ENCODE results near the gene TRPM2. TPM values are rescaled to one million over a fixed set of nuclear protein-coding genes. Genes with fewer than 3 reads are reported as not detected.

Gene TRPM2
- polyA plus RNA-seq, 3 donors: 0.81 to 1.4 (median 1.2) TPM

DNA sequence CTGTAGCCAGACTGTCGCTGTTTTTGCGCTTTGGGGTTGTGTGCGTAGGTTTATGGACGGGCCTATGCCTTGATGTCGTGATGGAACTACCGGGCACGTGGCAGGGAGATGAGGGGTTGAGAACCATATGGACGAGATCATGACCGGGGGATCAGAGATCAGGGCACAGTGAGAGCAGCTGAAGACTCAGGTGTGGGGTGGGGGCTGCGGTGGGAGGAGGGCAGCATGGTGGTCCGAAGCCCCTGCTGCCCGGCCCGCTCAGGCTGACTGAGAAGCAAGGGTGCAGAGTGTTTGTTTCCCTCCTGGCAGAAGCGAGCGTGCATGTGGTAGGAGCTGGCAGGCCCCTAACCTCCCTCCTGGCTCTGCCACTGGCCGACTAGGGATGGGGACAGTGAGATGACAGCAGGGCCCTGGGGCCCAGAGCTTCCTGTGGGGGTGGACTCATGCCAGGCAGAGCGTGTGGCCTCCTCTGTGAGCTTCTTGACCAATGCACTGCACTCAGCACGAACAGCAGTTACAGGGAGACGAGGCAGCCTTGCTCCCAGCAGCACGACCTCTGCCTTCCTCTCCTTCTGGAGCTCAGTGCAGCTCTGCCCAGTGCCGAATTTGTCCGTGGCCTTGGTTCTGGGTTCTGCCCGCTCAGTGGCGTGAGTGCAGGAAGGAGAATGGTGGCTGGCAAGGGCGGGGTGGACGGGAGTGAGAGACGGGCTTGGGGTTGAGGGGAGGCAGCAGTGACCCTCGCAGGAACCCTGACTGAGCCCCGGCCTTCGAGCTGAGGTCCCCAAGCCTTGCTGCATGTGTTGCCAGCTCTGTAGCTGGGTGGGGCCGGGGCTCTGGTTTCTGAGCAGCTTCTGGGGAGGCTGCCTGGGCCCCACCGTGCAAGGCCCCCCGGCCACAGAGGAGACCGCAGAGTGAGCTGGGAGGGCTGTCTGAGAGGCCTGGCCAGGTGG lies 79.7 kb downstream of the TRPM2 start:
- DNase-seq (ENCODE audit: extremely low read depth in 1 of 11, low read depth in 9 of 11, low spot score in 4 of 11): no peak

DNA sequence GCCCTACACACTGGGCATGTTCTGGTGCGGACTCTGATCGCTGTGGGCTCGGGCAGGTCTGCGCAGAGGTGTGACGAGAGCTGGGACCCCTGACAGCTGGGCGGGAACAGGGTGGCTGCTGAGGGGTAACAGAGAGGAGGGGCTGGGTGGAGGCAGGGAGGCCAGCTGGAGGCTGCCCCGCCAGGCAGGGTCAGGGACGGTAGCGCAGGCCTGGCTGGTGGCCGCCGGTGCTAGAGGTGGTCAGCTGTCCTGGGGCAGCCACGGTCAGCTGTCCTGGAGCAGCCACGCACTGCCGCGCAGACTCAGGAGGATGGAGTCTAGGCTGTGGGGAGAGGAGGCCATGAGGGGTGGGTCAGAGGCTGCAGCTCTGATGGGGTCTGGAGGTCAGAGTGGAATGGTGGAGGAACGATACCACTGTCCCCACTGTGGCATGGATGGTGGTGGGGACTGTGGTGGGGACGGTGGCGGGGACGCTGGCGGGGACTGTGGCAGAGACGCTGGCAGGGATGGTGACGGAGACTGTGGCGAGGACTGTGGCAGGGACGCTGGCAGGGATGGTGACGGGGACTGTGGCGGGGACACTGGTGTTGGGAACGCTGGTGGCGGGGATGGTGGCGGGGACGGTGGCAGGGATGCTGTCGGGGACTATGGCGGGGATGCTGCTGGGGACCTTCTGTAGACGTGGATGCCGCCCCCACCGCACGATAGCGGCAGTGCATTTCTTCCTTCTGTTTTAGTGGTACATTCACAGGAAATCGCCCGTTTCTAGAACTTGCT lies 80.6 kb downstream of the TRPM2 start:
- no peak for DNase-seq (ENCODE audit: extremely low read depth in 1 of 11, low read depth in 9 of 11, low spot score in 4 of 11)

DNA sequence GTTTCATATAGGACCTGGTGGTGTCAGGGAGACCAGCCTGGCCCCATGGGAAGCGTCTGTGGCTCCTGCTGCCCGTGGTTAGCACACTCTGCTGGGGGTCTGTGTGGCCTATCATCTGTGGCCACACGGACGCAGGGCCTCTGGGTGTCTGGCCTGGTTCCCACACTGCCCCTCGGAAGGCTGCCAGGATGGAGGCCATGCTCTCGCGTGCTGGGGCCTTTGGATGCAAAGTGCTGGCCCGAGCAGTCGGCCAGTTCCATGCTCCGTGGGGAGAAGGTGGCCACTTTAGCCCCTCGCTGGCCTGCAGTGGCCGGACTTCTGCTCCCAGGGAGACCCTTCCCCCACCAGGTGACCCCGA lies 81.1 kb downstream of the TRPM2 start:
- DNase-seq (ENCODE audit: extremely low read depth in 1 of 11, low read depth in 9 of 11, low spot score in 4 of 11): no peak

DNA sequence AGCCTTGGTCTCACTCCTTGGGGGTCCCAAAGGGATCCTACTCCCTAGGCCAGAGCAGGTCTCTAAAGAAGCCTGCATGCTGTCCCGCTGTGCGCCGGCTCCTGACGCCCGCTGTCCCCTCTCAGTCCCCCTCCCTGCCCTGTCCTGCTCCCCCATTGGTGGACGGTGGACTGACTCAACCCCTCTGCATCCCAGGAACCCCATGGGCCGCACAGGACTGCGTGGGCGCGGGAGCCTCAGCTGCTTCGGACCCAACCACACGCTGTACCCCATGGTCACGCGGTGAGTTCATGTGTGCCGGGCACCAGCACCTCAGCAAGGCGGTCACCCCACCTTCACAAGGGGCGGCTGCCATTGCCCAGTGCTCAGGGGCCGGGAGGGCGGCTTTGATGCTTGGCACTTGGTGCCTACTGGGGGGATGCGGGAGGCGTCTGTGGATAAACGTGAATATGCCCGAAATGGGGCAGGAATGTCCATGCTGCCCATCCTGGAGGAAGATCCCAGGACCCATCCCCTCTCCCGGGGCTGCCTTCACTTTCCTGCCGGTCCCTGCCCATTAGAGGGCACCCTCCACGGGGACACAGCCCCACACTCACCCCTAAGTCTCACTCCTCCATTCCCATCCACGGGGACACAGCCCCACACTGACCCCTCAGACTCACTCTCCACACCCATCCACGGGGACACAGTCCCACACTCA lies 81.7 kb downstream of the TRPM2 start:
- no peak for DNase-seq (ENCODE audit: extremely low read depth in 1 of 11, low read depth in 9 of 11, low spot score in 4 of 11)

DNA sequence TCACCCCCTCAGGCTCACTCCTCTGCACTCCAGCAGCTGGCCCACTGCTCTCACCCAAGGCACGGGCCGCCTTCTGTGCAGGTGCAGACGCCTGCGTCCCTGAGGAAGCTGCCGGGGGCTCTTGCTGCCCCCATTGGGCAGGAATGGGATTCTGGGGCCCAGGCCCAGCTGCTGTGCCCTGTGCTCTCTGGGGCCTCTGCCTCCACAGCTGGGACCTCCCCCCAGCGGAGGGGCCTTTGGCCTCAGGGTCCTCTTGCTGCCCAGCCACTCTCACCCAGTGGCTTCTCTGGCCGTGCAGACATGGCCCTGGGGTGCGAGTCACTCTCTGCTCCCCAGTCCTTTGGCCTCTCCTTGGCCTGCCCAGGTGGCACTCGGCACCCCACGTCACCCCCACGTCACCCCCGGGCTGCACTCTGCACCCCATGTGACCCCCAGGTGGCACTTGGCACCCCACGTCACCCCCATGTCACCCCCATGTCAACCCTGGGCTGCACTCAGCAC lies 82.7 kb downstream of the TRPM2 start:
- no peak for DNase-seq (ENCODE audit: extremely low read depth in 1 of 11, low read depth in 9 of 11, low spot score in 4 of 11)

DNA sequence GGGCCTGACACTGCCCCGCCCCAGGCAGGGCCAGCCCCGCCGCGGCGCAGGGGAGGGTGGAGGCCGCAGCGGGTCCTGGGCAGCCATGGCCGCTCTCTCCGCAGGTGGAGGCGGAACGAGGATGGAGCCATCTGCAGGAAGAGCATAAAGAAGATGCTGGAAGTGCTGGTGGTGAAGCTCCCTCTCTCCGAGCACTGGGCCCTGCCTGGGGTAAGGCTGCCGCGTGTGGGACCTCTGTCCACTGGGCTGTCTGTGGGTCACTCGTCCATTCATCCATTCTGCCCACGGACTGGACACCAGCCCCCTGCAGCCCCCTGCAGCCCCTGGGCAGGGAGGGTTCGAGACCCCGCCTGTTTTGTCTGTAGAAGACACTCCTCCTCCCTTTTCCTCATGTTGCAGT lies 83.5 kb downstream of the TRPM2 start:
- DNase-seq (ENCODE audit: extremely low read depth in 1 of 11, low read depth in 9 of 11, low spot score in 4 of 11): no peak

DNA sequence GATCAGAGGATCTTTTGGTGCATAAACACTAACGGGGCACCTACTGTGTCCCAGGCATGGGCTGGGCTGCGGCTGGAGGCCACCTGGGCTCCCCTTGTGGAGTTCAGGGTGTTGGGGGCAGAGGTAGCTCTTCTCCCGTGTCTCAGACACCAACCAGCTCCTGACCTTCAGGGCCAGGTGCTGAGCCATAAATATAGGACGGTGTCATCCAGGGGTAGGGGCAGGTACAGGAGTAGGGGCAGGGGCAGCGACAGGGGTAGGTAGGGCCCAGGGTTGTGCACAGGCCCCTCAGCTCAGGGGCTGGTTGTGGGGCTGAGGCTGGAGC lies 83.9 kb downstream of the TRPM2 start:
- no peak for DNase-seq (ENCODE audit: extremely low read depth in 1 of 11, low read depth in 9 of 11, low spot score in 4 of 11)

DNA sequence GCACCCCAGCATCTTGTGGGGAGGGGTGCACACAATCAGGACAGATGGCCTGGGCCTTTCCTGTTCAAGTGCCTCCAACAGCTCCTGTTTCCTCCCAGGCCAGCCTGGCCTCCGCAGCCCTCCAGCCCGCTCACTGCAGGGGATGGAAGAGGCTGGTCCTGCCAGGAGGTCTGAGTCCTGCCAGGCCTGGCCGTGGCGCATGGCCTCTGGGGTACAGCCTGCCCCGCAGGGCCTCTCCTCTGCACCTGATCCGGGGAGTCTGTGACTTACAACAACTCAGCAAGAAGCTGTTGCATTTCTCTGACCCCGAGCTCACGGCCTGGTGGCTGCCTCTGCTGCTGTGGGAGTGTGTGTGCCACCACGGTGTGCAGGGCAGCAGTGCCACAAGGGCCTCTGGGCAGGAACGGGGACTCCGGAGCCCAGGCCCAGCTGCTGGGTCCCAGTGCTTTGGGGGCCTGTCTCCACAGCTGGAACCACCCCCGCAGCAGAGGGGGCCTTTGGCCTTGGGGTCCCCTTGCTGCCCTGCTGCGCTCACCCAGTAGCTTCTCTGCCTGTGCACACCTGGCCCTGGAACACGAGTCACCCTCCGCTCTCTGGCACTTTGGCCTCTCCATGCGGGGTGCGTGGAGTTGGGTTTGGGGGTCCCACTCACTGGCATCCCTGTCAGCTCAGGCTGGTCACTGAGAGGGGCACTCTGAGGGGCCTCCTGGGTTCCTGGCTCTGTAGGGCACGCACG lies 84.4 kb downstream of the TRPM2 start:
- no peak for DNase-seq (ENCODE audit: extremely low read depth in 1 of 11, low read depth in 9 of 11, low spot score in 4 of 11)

DNA sequence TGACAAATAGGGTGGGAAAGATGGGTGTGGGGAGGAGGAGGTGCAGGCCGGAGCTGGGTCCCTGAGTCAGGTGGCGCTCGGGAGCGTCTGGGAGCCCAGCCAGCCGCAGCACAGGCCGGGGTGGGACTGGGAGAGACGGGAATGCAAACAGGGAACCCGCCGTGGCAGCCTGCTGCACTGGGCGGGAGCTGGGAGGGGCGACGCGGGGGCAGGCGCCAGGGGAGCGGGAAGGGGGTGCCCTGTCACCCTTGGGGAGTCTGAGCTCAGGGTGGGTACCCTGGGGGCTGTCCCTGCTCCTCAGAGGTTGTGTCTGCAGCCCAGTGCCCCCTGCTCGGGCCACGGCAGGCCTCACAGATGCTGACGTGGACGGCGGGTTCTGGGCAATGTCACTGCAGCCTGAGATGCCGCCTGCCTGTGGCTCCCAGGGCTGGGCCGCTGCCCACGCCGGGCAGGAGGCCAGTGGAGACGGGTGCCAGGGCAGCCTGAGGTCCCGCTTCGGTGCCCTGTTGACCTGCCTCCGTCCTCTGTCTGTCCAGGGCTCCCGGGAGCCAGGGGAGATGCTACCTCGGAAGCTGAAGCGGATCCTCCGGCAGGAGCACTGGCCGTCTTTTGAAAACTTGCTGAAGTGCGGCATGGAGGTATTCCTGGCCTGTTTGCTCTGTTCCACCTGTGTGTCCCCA lies 85.2 kb downstream of the TRPM2 start:
- DNase-seq (ENCODE audit: extremely low read depth in 1 of 11, low read depth in 9 of 11, low spot score in 4 of 11): no peak

DNA sequence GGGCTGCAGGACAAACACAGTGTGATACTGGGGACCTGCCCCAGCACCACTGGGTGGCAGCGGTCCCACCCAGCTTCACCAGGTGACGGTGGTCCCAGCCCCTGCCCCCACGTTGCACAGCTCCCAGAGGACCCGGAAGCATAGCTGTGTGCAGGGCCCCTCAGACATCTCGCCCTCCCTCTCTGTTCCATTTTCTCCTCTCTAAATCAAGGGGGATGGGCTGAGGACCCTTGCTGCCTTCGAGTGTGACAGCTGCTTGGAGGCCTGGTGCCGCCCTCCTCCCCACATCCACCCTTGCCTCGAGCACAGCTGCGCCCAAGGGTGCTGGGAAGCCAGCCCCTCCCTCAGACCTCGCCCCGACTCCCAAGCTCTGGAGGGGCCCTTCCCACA lies 85.8 kb downstream of the TRPM2 start:
- no peak for DNase-seq (ENCODE audit: extremely low read depth in 1 of 11, low read depth in 9 of 11, low spot score in 4 of 11)

DNA sequence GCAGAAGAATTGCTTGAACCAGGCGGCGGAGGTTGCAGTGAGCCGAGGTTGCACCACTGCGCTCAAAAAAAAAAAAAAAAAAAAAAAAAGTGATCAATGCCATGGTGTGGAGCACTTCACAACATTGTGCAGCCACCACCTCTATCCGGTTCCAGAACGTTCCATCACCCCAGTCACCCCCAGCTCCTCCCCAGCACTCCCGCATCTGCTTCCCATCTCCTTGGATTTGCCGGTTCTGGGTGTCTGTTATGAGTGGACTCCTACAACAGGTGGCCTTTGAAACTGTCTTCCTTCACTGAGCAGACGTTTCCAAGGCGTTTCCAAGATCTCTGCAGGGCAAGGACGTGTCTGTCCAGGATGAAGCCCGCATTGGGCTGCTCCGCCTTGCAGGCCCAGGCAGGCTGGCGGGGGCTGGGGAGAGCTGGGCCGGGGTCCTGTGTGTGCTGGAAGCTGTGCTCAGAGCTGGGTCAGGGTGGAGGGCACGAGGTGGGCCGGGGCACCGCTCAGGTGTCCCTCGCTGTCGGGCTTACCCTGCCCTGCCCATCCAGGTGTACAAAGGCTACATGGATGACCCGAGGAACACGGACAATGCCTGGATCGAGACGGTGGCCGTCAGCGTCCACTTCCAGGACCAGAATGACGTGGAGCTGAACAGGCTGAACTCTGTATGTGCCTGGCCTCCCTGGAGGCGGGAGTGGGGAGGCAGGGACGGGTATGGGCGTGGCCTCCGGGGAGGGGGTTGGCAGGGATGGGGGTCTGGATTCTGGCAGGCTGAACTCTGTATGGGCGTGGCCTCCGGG lies 87.0 kb downstream of the TRPM2 start:
- DNase-seq (ENCODE audit: extremely low read depth in 1 of 11, low read depth in 9 of 11, low spot score in 4 of 11): no peak

DNA sequence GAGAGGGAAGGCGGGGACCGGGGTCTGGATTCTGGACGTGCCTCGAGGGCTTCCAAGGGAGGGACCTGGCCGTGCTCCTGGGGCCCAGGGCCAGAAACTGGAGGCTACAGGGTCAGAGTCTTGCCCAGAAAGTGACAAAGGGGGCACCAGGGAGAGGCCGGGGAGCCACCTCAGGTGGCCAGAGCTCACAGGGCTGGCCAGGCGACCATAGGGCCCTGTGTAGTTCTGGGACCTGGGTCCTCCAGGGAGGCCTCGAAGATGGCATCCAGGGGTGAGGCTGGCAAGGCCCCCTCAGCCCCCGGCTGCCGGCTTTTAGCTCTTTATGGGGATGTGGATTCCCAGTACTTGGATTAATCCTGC lies 87.6 kb downstream of the TRPM2 start:
- no peak for DNase-seq (ENCODE audit: extremely low read depth in 1 of 11, low read depth in 9 of 11, low spot score in 4 of 11)

DNA sequence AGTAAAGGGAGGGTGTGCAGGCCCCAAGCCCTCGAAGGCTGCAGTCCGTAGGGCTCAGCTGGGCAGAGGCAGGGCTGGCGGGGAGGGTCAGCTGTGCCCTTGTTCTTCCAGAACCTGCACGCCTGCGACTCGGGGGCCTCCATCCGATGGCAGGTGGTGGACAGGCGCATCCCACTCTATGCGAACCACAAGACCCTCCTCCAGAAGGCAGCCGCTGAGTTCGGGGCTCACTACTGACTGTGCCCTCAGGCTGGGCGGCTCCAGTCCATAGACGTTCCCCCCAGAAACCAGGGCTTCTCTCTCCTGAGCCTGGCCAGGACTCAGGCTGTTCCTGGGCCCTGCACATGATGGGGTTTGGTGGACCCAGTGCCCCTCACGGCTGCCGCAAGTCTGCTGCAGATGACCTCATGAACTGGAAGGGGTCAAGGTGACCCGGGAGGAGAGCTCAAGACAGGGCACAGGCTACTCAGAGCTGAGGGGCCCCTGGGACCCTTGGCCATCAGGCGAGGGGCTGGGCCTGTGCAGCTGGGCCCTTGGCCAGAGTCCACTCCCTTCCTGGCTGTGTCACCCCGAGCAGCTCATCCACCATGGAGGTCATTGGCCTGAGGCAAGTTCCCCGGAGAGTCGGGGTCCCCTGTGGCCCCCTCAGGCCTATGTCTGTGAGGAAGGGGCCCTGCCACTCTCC lies 88.3 kb downstream of the TRPM2 start:
- DNase-seq (ENCODE audit: extremely low read depth in 1 of 11, low read depth in 9 of 11, low spot score in 4 of 11): no peak

DNA sequence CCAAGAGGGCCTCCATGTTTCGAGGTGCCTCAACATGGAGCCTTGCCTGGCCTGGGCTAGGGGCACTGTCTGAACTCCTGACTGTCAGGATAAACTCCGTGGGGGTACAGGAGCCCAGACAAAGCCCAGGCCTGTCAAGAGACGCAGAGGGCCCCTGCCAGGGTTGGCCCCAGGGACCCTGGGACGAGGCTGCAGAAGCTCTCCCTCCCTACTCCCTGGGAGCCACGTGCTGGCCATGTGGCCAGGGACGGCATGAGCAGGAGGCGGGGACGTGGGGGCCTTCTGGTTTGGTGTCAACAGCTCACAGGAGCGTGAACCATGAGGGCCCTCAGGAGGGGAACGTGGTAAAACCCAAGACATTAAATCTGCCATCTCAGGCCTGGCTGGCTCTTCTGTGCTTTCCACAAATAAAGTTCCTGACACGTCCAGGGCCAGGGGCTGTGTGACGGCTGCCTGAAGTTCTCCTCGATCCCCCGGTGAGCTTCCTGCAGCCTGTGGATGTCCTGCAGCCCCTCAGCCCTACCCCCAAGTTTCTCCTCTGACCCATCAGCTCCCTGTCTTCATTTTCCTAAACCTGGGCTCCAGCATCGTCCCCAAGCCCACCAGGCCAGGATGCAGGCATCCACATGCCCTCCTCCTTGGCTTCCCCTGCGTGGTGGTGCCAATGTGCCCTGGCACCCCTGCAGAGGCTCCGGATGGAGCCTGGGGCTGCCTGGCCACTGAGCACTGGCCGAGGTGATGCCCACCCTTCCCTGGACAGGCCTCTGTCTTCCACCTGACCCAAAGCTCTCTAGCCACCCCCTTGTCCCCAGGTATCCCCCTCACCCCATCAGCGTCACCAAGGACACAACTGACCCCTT lies 89.1 kb downstream of the TRPM2 start:
- no peak for DNase-seq (ENCODE audit: extremely low read depth in 1 of 11, low read depth in 9 of 11, low spot score in 4 of 11)

DNA sequence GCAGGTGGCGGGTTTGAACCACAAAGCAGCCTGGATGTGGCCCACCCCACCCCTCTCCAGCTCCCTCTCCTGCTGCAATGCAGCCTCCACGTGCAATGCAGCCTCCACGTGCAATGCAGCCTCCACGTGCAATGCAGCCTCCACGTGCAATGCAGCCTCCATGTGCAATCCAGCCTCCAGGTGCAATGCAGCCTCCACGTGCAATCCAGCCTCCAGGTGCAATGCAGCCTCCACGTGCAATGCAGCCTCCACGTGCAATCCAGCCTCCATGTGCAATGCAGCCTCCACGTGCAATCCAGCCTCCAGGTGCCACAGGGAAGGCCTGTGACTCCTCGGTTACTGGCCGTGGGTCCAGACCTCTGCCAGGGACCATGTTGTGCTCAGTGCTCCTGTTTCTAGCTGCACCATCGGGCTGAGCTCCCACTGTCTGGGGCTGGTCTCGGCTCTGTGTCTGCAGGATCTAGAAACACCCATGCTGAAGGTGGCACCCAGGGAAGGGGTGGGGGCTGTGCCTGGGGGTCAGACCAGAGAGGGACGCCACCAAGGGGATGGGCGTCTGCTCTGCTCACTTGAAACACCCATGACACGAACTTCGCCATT lies 90.0 kb downstream of the TRPM2 start:
- no peak for DNase-seq (ENCODE audit: extremely low read depth in 1 of 11, low read depth in 9 of 11, low spot score in 4 of 11)

DNA sequence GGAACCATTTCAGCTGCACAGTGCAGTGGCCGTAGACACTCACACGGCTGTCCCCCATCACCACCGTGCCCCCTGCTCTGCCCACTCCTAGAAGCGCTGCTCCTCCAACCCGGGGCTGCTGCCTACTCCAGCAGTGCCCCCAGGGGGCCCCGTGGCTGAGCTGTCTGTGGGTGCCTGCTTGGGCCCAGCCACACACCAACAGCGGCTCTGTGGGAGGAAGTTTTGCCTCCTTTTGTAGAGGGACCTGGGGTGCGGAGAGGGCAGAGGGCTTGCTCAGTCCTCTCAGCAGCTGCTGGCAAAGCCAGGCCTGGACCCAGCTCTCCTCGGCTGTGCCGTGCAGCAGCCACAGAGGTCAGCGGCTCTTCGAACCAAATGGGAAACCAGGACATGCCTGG lies 90.5 kb downstream of the TRPM2 start:
- no peak for DNase-seq (ENCODE audit: extremely low read depth in 1 of 11, low read depth in 9 of 11, low spot score in 4 of 11)

Data from renal cortex interstitium (tissue), 11 donors.